Glomerular visceral epithelial cell (primary cell): ENCODE data around the gene C20orf144.
"Not testable (repeated sequence)": the region's sequence is repeated elsewhere in the genome, so short reads cannot be mapped to it uniquely, and the experiment has no call there.

ENCODE experiments used
- DNase-seq: peaks from one replicate; pipeline ENCODE4 v3.0.0-alpha.2; 2016; ENCODE audit errors: extremely low spot score

C20orf144 gene

GRCh38 chr20:33662172-33662571 lies at the start of gene C20orf144:
TSS of gene C20orf144 (plus strand) at chr20:33662327. CDS start at chr20:33662346, 19 bp downstream.
- DNase-seq = no peak

DNA sequence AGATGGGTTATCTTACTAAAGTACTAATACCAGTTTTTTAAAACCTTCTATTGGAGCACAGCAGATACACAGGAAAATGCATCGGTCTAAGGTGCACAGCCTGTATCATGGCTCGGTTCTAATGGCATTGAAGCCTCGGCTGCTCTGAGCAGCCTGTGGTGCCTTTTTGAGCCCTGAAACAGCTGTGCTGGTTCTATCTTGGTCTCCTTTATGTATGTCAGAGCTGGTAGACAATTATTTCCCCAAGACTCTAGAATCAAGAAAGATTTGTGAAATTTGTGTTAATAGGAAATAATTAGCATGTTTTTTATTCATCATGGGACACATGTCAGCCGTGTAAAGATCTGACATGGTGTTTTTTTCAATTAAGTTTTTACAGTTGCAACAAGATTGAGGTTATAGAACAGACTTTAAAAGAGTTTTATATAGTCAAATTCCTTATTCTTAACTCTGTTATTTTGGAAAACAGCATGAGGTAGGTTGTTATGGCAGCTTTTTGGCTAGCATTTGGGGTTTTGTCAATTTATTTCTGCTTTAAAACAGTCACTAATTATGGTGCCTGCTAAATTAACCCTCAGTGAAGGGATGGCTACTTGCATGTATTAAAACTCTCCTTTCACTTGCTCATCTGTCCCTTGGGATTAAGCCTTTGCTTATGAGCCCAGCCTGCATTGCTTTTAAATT lies 40.3 kb upstream of the C20orf144 start:
- DNase-seq = no peak

DNA sequence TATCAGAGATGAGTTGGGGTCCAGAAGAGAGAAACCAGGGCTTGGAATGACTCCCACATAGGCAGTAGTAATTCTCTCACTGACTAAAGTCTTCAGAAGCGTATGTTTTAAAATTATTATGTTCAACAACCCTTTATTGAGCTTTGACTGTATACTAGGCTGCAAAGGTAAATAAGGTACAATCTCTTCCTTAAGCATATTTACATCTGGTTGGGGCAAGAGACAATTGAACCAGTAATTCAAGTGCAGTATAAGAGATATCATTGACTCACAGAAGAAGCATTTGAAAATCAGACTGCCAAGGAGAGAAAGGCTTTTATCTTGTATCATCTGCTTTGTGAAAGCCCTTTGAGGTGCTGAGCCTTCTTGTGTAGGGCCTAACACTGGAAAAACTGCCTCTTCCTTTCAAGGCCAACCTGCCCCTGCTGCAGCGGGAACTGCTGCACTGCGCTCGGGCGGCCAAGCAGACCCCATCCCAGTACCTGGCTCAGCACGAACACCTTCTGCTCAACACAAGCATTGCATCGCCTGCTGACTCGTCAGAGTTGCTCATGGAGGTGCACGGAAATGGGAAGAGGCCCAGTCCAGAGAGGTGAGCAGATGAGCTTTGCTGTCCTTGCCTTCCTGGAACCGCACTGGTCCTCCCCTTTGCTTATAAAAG lies 39.3 kb upstream of the C20orf144 start:
- no peak for DNase-seq

GRCh38 chr20:33624399-33624798 lies 37.7 kb upstream of the C20orf144 start:
- no peak for DNase-seq

DNA sequence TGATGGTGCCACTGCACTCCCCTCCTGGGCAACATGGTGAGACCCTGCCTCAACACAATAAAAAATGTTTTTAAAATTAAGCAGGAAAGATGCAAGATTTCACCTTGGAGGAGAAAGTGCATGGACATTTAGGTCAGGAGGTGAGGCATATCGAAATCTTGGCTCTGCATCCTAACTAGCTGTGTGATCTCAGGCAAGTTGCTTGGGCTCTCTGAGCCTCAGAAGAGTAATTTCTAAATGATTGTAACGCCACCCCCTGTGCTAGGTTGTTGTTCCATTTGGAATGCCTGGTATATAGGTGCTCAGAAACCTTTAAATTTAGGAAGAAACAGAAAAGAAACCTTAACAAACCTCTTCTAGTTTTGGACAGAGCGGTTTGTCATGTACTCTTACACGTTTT lies 35.9 kb upstream of the C20orf144 start:
- no peak for DNase-seq

- DNase-seq = no peak
These were observed 34.4 kb upstream of the C20orf144 start for GRCh38 chr20:33627577-33628216.

- DNase-seq = no peak
These were observed 32.6 kb upstream of the C20orf144 start for GRCh38 chr20:33629533-33629932.

DNA sequence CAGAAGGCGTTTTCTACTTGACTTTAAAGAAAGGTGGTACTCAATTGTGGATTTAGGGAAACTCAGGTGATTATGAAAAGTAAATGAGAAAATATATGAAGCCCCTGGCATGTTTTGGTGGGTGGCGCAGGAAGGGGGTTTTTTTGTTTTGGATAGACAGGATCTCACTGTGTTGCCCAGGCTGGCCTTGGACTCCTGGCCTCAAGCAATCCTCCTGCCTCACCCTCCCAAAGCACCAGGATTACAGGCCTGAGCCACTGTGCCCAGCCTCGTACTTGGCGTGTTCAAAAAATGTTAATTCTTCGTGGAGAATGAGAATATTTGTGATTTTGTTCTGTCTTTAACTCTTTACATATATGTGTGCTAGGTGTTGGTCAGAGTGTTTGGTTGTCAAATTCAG lies 32.1 kb upstream of the C20orf144 start:
- no peak for DNase-seq

GRCh38 chr20:33630507-33630906 lies 31.6 kb upstream of the C20orf144 start:
- DNase-seq = no peak

DNA sequence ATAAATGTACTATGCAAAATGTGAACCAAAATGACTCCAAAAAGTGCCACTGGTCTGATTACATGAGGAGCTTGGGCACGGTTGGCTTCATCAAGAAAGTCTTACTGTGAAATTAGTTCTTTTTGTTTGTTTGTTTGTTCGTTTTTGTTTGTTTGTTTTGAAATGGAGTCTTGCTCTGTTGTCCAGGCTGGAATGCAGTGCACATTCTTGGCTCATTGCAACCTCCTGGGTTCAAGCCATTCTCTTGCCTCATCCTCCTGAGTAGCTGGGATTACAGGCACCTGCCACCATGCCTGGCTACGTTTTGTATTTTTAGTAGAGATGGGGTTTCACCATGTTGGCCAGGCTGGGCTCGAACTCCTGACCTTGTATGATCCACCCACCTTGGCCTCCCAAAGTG lies 30.2 kb upstream of the C20orf144 start:
- not testable (repeated sequence) for DNase-seq

GRCh38 chr20:33635341-33635740 lies 26.8 kb upstream of the C20orf144 start:
- no peak for DNase-seq

- no peak for DNase-seq
These were observed 25.4 kb upstream of the C20orf144 start for GRCh38 chr20:33636776-33637175.

- no peak for DNase-seq
These were observed 21.8 kb upstream of the C20orf144 start for GRCh38 chr20:33640287-33640686.

GRCh38 chr20:33644313-33645071 lies 17.6 kb upstream of the C20orf144 start:
- DNase-seq = no peak

GRCh38 chr20:33645072-33645358 lies 17.1 kb upstream of the C20orf144 start:
- no peak for DNase-seq

- DNase-seq = no peak
These were observed 16.7 kb upstream of the C20orf144 start for GRCh38 chr20:33645396-33645795.

- DNase-seq = no peak
These were observed 15.9 kb upstream of the C20orf144 start for GRCh38 chr20:33646191-33646590.

DNA sequence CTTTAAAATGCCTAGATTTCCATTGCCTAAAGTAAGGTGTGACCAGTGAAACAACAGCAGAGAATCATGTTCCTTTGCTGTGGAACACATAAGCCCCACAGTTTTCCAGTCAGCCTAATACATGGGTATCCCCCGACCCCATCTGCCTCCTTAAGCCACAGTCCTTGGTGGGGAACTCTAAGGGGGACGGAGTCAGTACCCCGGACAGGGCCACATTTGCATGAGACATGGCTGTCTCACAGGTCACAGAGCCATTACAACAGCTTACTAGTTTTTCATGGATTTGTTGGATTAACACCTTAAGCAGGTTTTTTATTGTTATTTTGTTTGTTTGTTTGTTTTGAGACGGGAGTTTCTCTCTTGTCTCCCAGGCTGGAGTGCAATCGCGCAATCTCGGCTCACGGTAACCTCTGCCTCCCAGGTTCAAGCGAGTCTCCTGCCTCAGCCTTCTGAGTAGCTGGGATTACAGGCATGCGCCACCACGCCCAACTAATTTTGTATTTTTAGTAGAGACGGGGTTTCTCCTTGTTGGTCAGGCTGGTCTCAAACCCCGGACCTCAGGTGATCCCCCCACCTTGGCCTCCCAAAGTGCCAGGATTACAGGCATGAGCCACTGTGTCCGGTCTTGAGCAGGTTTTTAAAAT lies 15.0 kb upstream of the C20orf144 start:
- not testable (repeated sequence) for DNase-seq

DNA sequence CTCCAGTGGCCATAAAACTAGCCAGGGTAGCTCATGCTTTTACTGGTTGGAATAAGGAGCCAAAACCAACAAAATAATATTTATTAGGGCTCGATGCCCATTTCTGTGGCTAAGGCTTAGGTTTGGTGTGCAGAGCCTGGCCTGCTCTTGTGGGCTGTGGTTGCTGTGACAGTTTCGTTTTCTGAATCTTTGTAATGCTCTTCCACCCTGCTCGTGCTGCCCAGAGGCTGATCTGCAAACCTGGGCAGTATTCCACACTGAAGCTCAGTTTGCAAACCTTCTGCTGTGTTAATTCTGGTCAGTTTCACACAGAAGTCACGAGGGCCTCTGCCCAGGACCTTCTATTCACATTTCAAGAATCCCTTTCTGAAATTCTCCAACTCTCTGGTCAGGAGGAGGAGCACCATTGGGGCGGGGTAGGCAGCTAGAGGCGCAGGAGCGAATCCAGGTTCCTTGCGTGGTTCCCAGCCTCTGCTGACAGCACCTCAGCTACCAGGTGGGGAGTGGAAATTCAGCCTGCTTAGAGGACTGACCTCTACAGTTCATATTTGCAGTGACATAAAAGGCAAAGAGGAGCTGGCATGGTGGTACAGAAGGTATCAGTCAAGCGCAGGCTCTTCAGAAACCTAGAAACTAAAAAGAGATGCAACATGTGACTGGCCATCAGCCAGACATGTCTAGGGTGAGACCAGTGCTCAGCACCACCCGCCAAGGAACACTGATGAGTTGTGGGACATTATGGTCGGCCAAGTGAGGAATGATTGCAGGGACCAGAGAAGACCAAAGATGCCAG lies 14.3 kb upstream of the C20orf144 start:
- peak; percentile 88 for DNase-seq

- DNase-seq = peak; percentile 62
These were observed 13.6 kb upstream of the C20orf144 start for GRCh38 chr20:33648396-33649004.

- no peak for DNase-seq
These were observed 12.9 kb upstream of the C20orf144 start for GRCh38 chr20:33649201-33649681.
